Measurements from ENCODE around the gene C11orf24. TPM values are rescaled to one million over a fixed set of nuclear protein-coding genes. Genes with fewer than 3 reads are reported as not detected.

C11orf24 gene
- total and polyA plus RNA-seq, 9 of the 15 experiments (the other 6 are each of a cell fraction or from before 2014, with no cell fraction given) = 2.0 to 65.2 (median 32.5) TPM

DNA sequence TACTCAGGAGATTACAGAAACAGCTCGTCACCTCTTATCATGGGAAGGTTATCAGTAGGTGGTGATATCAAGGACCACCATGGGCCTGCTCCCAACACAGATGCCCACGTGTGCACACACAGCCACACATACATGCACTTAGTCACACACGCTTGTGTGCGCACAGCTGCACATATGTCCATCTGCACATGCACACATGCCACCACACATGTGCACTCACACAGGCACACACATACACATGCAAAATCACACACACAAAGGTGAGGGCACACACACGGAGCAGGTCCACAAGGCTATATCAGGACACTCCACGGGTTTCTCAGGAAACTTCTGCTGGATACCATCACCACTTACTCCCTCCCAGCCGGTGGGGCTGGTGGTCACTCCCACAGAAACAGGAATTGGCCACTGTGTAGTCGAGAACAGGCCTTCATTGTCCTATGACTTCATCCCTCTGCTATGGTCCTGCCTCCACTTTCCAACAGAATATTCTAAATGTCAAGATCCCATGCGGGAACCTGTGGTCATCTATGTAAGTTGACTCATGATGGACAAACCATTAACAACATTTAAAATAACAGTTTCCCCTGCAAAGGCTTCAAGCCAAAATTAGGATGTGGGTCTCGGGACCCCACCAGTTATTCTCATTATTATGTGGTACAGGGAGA, 2.2 kb downstream of the C11orf24 start (continued):
- TF ChIP-seq ZMIZ1 (IDR thresholded peaks at IDR 0.05; ENCODE audit: low read depth in 2 of 2, low read length in 2 of 2) (no peak), KLF10 (CRISPR knock-in tag; IDR thresholded peaks at IDR 0.05) (no peak), ZBED1 (IDR thresholded peaks at IDR 0.05) (no peak), RUNX1 (IDR thresholded peaks at IDR 0.05; ENCODE audit: low read depth) (no peak), ELF4 (CRISPR knock-in tag; IDR thresholded peaks at IDR 0.05) (0 out of 2 replicates have a peak, but pooled peaks have one; percentile 57), RBFOX2 (IDR thresholded peaks at IDR 0.05; ENCODE audit: low read depth, low read length) (peak; percentile 66), KLF6 (CRISPR knock-in tag; IDR thresholded peaks at IDR 0.05; ENCODE audit: borderline replicate concordance) (no peak), ZNF41 (CRISPR knock-in tag; conservative IDR thresholded peaks at IDR 0.05) (no peak), KHSRP (IDR thresholded peaks at IDR 0.05) (no peak), ZBTB40 (IDR thresholded peaks at IDR 0.05) (no peak), ZBTB40 (CRISPR knock-in tag; IDR thresholded peaks at IDR 0.05) (no peak)
- TF ChIP-seq, protein P1, sequence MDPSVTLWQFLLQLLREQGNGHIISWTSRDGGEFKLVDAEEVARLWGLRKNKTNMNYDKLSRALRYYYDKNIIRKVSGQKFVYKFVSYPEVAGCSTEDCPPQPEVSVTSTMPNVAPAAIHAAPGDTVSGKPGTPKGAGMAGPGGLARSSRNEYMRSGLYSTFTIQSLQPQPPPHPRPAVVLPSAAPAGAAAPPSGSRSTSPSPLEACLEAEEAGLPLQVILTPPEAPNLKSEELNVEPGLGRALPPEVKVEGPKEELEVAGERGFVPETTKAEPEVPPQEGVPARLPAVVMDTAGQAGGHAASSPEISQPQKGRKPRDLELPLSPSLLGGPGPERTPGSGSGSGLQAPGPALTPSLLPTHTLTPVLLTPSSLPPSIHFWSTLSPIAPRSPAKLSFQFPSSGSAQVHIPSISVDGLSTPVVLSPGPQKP (CRISPR knock-in tag; IDR thresholded peaks at IDR 0.05) = no peak
- TF ChIP-seq, protein P2, sequence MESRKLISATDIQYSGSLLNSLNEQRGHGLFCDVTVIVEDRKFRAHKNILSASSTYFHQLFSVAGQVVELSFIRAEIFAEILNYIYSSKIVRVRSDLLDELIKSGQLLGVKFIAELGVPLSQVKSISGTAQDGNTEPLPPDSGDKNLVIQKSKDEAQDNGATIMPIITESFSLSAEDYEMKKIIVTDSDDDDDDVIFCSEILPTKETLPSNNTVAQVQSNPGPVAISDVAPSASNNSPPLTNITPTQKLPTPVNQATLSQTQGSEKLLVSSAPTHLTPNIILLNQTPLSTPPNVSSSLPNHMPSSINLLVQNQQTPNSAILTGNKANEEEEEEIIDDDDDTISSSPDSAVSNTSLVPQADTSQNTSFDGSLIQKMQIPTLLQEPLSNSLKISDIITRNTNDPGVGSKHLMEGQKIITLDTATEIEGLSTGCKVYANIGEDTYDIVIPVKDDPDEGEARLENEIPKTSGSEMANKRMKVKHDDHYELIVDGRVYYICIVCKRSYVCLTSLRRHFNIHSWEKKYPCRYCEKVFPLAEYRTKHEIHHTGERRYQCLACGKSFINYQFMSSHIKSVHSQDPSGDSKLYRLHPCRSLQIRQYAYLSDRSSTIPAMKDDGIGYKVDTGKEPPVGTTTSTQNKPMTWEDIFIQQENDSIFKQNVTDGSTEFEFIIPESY (CRISPR knock-in tag; IDR thresholded peaks at IDR 0.05) = no peak
